T-helper 1 cell (primary cell): ENCODE measurements around the gene ABHD17A.
"Not testable (repeated sequence)": the region's sequence is repeated elsewhere in the genome, so short reads cannot be mapped to it uniquely, and the experiment has no call there.

Experiments used
- DNase-seq, 5 donors: peaks; one replicate each; pipeline ENCODE4 v3.0.0-alpha.2; 2012 to 2020

ABHD17A gene

DNA sequence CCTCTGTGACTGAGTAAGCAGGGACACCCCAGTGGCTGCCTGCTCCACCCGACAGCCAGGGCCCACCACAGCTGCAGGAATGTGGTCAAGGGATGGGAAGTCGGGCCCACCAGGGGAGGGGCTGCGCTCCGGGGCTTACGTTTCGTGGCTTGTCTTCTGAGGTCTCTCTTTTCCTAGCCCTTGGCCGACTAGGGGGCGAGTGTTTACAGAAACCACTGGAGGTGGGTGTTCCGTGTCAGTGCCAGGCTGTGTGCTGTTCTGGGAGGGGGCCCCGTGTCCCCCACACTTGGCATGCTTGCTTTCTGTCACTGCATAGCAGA, 24.4 kb upstream of the ABHD17A start:
- no peak for DNase-seq

DNA sequence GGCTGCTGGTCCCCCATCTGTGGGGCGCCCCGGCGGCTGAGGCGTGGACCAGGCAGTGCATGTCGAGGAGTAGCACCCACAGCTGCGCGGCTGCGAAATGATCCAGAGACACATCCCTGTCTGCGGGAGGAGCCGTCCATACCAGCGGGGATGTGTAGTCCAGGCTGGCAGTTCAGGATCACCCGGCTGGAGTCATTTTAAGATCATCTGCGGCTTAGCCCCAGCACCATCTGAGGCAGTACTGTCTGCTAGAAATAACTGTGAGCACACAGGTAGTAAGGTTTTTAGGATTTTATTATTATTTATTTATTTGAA, 23.0 kb upstream of the ABHD17A start:
- DNase-seq = no peak

DNA sequence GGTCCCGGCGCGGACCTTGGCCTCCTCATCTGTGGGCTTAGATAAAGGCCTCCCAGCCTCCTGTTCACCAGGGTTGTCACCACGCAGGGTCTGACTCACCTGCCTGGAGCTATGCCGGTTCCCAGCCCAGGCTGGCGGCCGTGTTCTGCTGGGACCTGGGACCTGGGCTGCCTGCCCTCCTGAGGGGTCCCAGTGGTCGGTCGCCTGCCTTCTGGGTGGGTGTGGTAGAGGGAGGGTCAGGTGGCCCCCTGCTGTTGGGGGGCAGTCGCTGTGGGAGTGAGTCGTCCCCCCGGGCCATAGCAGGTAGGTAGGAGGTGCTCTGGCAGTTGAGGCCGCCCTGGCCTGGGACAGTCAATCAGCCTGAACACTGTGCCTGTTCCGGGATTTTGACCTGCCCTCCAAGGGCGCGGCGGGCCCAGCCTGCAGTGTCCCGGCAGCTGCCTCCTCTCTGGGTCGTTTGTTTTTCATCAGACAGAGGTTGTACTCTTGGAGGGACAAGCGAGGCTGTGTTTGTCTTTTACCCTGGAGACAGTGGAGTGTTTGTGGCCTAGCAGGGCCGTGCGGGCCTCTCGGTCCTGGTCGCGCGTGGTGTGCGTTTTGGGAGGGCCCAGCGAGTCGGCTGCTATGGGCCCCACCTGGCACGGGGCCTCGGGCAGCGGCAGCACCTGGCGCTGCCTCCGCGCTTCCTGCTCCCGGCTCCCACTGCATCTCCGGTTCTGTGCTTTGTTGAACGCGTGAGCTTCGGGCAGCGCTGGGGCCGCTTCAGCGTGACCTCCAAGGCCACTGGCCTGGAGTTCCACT, 22.5 kb upstream of the ABHD17A start:
- DNase-seq = no peak

DNA sequence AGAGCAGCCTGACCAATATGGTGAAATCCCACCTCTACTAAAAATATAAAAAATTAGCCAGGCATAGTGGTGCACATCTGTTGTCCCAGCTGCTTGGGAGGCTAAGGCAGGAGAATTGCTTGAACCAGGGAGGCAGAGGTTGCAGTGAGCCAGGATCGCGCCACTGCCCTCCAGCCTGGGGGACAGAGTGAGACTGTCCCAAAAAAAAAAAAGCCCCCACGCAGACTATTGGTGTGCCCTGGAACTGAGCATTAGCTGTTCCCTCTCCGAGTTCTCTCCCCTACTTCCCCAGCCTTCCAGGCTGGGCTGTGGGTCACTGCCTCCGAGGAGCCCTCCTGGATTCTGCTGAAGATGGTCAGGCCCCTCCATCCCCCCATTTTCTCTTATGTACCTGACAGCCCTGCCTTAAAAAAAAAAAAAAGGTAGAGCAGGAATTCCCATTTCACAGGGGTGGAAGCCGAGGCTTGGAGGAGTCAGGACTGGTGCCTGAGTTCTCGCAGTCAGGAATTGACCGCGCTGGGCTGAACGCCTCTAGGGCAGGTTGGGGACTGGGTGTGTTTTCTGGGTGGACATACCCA, 21.8 kb upstream of the ABHD17A start:
- no peak for DNase-seq

DNA sequence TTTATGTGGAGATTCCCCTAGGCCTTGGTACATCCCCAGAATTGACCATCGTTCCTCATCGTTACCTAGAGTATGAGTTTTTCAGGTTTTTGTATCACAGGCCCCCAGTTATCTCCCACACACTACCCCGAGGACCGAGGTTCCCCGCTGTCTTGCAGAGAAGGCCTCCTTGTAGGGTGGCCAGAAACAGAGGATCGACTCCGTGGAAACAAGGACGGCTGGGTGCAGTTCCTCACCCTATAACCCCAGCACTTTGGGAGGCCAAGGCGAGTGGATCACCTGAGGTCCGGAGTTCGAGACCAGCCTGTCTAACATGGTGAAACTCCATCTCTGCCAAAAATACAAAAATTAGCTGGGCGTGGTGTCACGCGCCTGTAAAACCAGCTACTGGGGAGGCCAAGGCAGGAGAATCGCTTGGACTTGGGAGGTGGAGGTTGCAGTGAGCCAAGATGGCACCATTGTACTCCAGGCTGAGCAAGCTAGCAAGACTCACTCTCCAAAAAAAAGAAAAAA, 20.6 kb upstream of the ABHD17A start:
- no peak for DNase-seq

DNA sequence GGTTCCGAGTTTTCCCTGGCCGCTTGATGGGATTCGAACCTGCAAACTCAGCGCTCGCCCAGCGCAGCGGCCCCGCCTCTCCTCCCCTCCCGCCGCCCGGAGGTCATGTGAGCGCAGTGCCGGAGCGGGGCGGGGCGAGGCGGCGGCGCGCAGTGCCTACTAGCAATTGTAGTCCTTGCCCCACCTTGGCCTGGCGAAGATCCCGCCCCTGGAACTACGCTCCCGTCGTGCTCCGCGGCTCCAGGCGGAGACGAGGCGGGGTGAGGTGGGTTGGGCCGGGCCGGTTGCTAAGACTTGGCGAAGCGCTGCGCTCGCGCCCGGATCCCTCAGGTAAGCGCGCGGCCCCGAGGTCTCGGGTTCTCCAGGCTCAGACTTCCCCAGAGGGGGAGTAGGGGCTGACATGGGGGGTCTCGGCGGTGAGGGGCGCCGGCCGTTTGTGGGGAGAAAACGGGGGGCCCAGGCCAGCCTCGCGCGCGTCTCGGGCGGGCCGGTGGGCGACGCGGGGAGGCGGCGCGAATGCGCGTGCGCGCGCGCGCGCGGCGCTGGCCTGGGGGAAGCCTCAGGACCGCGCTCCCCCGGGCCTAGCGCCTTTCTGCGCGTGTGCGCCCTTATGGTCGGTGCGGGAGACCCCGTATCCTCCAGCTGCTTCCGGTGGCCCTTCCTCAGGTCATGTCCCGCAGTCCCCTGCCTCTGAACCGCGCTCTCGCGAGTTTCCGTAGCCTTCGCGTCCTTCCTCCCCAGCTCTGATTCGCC, 20.0 kb upstream of the ABHD17A start, which contains the start of the genes ADAT3 and SCAMP4:
ADAT3 (plus strand) TSS at position 290 of the 753 bp plus-strand sequence. CDS start 6,649 bp downstream, outside the sequence.
SCAMP4 (plus strand) TSS at position 290 of the 753 bp plus-strand sequence. CDS start 9,621 bp downstream, outside the sequence.
- DNase-seq = peak; percentile 95 to 99 (median 98)

DNA sequence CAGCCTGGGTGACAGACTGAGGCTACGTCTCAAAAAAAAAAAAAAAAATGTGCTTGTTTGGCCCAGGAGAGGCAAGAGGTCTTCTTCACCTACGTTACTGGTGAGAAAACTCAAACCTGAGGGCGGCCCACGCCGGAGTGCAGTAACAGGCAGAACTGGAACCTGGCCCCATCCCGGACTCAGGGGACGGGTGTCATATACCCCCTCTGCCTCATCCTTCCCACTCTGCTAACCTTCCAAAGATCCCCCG, 19.5 kb upstream of the ABHD17A start:
- no peak for DNase-seq

DNA sequence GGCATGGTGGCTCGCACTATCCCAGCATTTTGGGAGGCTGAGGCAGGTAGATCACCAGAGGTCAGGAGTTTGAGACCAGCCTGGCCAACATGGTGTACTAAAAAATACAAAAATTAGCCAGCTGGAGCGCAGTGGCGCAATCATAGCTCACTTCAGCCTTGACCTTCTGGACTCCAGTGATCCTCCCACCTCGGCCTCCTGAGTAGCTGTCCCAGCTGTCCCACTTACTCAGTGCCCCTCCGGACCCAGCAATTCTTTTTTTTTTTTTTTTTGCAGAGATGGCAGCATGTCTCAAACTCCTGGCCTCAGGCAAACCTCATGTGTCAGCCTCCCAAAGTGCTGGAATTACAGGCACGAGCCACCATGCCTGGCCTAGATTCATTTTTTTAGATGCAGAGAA, 17.6 kb upstream of the ABHD17A start:
- DNase-seq = no peak

DNA sequence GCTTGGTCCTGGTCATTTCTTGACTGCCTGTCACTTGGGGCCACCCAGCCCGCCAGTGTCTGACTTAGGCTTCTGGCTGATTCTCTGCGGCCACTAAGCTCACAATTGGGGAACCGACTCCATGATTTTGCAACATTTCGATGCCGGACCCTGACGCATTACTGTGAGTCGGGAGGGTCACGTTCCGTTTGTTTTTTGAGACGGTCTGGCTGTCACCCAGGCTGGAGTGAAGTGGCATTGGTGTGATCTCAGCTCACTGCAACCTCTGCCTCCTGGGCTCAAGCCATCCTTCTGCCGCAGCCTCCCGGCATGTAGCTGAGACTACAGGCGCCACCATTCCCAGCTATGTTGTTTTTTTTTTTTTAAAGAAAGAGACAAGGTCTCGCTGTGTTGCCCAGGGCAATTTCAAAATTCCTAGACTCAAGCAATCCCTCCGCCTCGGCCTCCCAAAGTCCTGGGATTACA, 16.7 kb upstream of the ABHD17A start:
- no peak for DNase-seq

DNA sequence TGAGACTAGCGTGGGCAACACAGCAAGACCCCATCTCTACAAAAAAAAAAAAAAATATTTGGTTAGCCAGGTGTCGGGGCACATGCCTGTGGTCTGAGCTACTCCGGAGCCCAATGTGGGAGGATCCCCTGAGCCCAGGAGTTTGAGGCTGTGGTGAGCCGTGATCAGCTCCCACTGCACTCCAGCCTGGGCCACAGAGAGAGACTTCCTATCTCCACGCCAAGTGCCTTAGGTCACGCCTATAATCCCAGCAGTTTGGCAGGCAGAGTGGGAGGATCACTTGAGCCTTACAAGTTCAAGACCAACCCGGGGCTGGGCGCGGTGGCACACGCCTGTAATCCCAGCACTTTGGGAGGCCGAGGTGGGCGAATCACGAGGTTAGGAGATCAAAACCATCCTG, 11.2 kb upstream of the ABHD17A start:
- DNase-seq = no peak

DNA sequence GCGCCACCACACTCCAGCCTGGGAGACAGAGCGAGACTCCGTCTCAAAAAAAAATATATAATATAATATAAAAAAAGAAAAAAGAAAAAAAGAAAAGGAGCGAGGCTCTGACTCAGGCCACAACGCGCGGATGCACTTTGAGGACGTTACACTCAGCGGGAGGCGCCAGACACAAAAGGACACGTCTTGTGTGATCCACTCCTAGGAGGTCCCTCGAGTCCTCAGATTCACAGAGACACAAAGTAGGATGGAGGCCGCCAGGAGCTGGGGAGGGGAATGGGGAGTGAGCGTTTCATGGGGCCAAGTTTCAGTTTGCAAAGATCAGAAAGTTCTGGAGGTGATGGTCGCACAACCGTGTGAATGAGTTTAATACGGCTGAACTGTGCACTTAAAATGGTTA, 8.5 kb upstream of the ABHD17A start:
- DNase-seq = no peak

DNA sequence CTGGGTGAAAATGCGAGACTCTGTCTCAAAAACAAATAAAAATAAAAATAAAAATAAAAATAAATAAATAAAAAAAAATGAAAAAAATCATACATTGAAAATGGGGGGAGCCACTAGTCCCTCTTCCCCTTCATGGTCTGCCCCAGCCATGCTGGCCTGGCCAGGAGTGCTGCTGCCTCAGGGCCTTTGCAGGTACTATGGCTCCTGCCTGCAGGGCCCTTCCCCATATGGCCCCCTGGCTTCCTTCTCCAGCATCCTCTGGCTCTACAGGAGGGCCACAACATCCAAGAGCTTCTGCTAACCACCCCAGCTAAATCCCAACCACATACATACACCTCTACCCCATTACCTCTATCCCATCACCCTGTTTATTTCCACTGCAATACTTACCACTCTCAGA, 4.6 kb upstream of the ABHD17A start:
- no peak for DNase-seq

DNA sequence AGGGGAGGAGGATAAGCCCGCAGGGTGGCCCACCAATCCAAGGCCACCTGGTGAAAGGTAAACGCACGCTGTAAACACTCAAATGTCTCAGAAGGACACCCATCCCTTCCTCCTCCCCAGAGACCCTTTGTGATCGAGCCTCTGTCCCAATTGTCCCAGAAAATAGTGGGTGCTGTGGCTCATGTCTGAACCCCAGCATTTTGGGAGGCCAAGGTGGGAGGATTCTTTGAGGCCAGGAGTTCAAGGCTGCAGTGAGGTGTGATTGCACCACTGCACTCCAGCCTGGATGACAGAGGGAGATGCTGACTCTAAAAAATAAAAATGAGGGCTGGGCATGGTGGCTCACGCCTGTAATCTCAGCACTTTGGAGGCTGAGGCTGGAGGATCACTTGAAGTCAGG, 3.1 kb upstream of the ABHD17A start:
- DNase-seq = no peak

DNA sequence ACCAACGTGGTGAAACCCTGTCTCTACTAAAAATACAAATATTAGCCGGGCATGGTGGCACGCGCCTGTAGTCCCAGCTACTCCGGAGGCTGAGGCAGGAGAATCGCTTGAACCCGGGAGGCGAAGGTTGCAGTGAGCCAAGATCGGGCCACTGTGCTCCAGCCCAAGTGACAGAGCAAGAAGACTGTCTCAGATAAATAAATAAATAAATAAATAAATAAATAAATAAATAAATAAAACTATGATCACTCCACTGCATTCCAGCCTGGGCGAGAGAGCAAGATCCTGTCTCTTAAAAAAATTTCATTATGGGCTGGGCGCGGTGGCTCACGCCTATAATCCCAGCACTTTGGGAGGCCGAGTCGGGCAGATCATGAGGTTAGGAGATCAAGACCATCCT, 1.1 kb upstream of the ABHD17A start:
- DNase-seq = not testable (repeated sequence)

DNA sequence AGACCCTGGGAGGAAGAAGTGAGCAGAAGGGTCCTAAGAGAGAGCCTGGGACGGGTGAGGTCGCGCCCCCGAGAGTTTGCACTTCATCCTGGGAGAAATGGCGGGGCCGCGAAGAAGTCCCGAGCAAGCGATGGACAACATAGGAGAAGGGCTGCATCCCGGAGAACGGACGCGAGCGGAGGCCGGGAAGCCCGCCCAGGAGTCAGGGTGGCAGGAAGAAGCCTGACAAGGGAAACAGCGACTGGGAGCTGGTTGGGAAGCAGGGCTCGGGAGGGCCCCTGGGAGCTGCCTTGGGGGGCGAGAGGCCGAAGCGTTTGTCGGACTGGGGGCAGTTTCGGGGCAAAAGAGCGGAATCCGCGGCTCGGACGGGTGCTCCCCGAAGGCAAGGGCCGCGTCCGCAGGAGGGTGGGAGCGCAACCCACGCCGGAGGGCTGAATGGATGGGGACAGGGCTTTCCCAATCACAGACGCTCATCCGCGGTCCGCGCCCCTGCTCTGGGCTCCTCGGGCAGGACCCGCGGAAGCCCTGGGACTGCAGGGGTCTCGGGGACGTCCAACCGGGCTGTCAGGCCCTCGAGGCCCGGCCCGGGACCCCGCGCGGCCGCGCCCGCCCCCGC, 469 bp downstream of the ABHD17A start:
- DNase-seq = no peak

DNA sequence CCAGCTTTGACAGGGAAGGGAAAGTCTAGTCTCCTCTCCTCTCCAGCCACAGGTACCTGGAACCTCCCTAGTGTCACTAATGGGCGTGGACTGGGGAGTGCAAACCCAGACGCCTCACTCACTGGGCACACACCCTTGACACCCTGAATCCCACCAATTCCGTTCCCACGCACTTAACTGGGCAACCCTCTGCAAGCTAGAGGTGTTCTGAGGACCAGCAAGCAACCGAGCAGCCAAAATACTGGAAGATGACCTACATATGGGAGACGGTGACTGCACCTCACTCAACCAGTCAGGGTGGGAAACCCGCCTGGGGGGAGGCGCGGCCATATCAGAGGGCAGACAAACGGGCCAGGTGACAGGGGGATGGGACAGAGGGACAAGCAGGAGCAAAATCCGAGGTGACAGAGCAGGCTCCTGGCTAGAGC, 991 bp downstream of the ABHD17A start:
- DNase-seq = peak in 2 of 5 donors; percentile 23 to 38

DNA sequence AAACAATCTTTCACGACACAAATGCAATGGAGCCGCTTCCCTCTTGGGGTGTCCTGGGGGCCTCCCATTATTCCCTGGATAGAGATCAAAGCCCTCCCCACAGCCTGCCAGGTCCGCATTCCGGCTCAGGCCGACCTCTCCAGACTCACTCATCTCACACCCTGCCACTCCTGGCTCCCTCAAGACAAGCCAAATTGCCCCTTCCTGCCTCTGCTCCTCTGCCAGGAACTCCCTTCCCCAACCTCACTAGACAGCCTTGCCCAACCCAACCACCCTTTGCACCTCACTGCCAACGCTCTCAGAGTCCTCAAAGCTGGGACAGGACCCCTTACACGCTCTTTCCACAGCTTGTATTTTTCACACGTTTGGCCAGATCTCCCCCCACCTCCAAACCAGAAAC, 1.5 kb downstream of the ABHD17A start:
- peak in 1 of 5 donors; percentile 40 for DNase-seq

DNA sequence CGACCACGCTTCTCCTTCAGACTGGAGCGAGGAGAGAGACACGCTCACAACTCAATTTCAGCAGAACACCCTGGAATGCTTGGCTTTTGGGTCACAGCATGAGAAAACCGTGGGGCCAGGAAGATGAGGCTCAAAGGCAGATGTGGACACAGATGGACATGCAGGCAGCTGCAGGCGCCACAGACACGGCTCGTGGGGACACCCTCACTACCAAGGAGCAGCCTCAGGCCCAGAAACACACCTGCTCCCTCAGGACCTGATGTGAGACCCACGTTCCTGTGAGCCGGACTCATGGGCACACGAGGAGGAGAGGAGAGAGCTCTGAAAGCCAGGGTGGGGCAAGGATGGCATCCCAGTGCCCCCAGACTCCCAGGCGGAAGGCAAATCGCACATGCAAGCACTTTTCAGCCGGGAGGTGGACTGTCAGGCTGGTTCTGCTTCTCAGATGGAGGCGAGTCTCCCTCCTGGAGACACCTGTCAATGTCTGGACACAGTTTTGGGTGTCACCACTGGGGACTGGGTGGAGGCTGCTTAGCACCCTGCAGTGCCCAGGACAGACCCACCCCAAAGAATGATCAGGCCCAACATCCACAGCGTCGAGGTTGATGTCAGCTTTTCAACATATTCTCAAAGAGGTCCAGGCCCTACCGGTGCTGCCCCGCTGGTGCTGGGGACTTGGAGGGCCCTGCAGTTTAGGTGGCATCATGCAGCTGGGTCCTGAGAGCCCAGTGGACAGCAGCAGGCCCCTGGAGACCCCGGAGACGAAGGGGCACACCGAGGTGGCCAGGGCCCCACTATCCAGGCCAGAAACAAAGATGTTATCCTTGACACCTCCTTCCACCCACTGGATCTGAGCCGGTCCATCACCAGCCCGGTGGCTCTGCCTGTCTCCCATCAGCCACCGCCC, 2.3 kb downstream of the ABHD17A start:
- DNase-seq = no peak

DNA sequence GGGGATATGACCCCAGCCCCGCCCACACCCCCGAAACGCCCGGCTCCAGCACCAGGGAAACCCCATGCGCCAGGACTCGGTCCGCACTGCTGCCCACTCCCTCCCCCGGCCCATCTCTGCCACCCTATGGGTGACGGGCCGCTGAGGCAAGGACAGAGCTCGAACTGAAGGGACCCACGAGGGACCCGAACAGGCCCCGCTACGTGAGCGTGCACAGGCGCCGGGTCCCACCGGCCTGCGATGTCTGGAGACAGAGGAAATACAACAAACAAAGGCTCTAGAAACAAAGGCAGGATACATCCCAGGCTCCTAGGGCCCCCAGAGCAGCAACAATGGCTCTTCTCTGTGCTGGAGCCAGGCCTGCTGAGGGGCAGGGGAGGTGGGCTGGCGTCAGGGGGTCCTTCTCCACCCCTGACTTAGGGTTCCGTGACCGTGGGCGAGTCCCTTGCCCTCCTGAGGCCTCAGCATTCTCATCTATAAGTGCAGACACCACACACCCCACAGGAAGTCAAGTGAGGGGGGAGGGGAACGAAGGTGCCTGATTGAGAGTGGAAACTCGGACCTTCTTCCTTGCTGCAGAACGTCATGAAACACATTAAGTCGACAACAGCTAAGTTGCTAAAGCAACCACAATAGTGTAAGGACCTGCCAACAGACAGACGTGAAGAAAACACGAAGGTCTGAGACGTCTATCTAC, 3.1 kb downstream of the ABHD17A start:
- peak; percentile 39 to 89 (median 71) for DNase-seq

DNA sequence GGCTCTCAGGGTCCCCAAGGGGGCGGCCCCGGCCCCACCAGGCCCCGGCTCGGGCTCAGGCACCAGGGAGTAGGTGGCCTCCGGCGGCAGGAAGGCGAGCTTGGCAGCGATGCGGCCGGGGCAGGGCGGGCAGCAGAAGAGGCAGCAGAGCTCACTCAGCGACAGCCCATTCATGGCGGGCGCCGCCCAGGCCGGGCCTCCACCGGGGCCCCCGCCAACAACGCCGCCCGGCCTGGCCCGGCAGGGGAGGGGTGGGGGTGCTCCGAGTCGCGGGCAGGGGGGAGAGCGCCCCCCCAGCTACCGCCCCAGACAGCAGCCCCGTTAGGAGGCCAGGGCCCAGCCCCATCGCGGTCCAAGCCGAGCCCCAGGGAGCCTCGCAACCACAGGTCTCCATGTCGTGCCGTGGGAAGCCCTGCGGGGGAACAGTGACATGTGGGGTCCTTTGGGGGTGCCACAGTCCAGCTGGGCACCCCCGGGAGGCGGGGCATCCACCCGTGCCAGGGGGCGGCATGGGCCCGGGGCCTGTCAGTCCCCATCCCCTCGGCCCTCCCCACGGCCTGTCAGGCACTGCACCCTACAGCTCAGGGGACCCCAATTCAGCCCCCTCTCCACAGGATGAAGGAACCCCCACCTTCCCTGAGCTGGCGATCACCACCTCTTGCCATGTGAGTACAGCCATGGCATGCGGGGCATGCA, 3.8 kb downstream of the ABHD17A start:
- DNase-seq = not testable (repeated sequence)
